ENCODE results near the gene ATAD3C.

DNA sequence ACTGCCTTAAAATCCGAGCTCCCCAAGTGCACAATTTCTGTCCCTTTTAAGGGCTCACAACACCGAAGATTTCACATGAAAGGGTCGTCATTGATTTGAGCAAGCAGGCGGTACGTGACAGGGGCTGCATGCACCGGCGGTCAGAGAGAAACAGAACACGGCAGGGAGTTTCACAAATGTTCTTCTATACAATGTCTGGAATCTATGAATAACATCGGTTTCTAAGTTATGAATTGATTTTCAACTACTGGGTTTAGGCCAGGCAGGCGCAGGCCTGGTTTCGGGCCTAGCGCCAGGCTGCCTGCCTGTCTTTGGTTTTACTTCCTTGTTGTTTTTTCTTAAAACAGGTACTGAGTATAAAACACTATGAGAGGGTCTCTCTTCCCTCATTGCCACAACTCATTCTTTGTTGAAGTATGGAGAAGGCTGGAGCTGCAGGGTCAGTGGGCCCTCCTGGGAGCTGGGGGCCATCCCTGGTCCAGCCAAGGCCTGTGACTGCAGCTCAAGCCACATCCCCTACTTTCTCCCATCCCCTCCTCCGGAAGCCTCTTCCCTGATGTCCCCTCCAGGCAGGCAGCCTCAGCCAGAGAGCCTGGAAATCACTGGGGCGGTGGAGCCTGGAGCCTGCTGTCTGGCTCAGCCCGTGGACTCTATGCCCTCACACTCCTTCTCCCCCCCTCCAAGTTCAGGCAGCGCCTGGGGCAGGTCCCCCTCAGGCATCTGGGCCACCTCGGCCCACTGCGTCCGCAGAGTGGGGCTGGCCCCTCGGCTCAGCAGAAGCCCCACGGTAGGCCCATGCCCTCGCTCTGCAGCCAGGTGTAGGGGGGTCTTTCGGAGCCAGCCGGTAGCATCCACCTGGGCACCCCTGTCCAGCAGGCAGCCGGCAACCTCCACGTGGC is 30.8 kb upstream of the ATAD3C start:
- no peak for TF ChIP-seq CTCF (IDR thresholded peaks at IDR 0.05)
- no peak for TF ChIP-seq POLR2AphosphoS5 (IDR thresholded peaks at IDR 0.05)
- TF ChIP-seq POLR2A (IDR thresholded peaks at IDR 0.05): no peak

All from sigmoid colon (tissue), 4 donors.